GM19467 (cell line): ENCODE measurements around the gene ADRA2B.
"Not testable (repeated sequence)": the region's sequence is repeated elsewhere in the genome, so short reads cannot be mapped to it uniquely, and the experiment has no call there.

Source experiments
- ATAC-seq: cut with Tn5 transposase; IDR thresholded peaks from one replicate; pipeline ENCODE4 v1.9.1; 2021; ENCODE audit warnings: mild to moderate bottlenecking, moderate library complexity; ENCODE audit not compliant: unreplicated experiment

The ADRA2B gene

GRCh38 chr2:96116424-96116878 is at the start of gene ADRA2B:
ADRA2B (minus strand) TSS chr2:96116571; CDS start chr2:96116149, 422 bp downstream.
- ATAC-seq: peak; percentile 31

- peak; percentile 64 for ATAC-seq
These were observed 48.3 kb upstream of the ADRA2B start for GRCh38 chr2:96164459-96165184.

GRCh38 chr2:96163768-96164429 is 47.5 kb upstream of the ADRA2B start:
- peak; percentile 41 for ATAC-seq

- no peak for ATAC-seq
These were observed 47.0 kb upstream of the ADRA2B start for GRCh38 chr2:96163415-96163767.

GRCh38 chr2:96161898-96162297 is 45.5 kb upstream of the ADRA2B start:
- ATAC-seq: no peak

- not testable (repeated sequence) for ATAC-seq
These were observed 44.0 kb upstream of the ADRA2B start for GRCh38 chr2:96160366-96160765.

- ATAC-seq: no peak
These were observed 42.9 kb upstream of the ADRA2B start for GRCh38 chr2:96159084-96159830.

GRCh38 chr2:96158554-96158940 is 42.2 kb upstream of the ADRA2B start:
- no peak for ATAC-seq

GRCh38 chr2:96157649-96158553 is 41.5 kb upstream of the ADRA2B start:
- peak; percentile 60 for ATAC-seq

- peak; percentile 39 for ATAC-seq
These were observed 40.7 kb upstream of the ADRA2B start for GRCh38 chr2:96156926-96157648.

- ATAC-seq: no peak
These were observed 39.8 kb upstream of the ADRA2B start for GRCh38 chr2:96156011-96156820.

GRCh38 chr2:96154506-96155380 is 38.4 kb upstream of the ADRA2B start:
- ATAC-seq: no peak

GRCh38 chr2:96153991-96154431 is 37.6 kb upstream of the ADRA2B start:
- no peak for ATAC-seq

GRCh38 chr2:96153291-96153713 is 36.9 kb upstream of the ADRA2B start:
- no peak for ATAC-seq

GRCh38 chr2:96152304-96153161 is 36.2 kb upstream of the ADRA2B start:
- no peak for ATAC-seq

- ATAC-seq: no peak
These were observed 35.4 kb upstream of the ADRA2B start for GRCh38 chr2:96151595-96152303.
